GM12878 (cell line): ENCODE data around the gene DCP1B. TPM values are rescaled to one million over a fixed set of nuclear protein-coding genes. Genes with fewer than 3 reads are reported as not detected.

Source experiments
- ATAC-seq: fragments of 200-7000 bp; cut with Tn5 transposase; 3 replicates; pipeline ENCODE4 v1.9.1; 2020; ENCODE audit warnings: mild to moderate bottlenecking, moderate library complexity
- BruUV-seq: library from RNA; stranded (reverse); fragments of 400-500 nt; replicated peaks from 2 replicates; lab custom pipeline; 2021; lab: Mats Ljungman, UMichigan
- CTCF ChIA-PET: fragments of 300-600 bp; sonication (Branson Sonifier 250); formaldehyde crosslinking; extraction: SDS; loops from one replicate; lab custom pipeline; 2021; ENCODE audit warnings: inconsistent platforms; lab: Yijun Ruan, JAX
- POLR2A ChIA-PET: fragments of 350-600 bp; formaldehyde crosslinking; extraction: SDS; loops from one replicate; lab custom pipeline; 2021; ENCODE audit warnings: inconsistent platforms; lab: Charles Lee
- RAD21 ChIA-PET: fragments of 300-600 bp; sonication (Branson Sonifier 250); formaldehyde crosslinking; loops from one replicate; lab custom pipeline; 2023; ENCODE audit warnings: antibody characterized with exemption; ENCODE audit not compliant: unreplicated experiment; lab: Charles Lee
- SMC1A ChIA-PET: fragments of 300-600 bp; sonication (Branson Sonifier 250); formaldehyde crosslinking; loops from one replicate; lab custom pipeline; 2023; ENCODE audit not compliant: unreplicated experiment, uncharacterized antibody; lab: Charles Lee
- DNase-seq: peaks from one replicate; pipeline ENCODE4 v3.0.0-alpha.2; 2011; ENCODE audit warnings: low read depth, low spot score
- FAIRE-seq: peaks from 3 replicates; lab custom pipeline; 2011; peaks lifted over from hg19 to GRCh38; lab: Jason Lieb, UNC
- H2AFZ ChIP-seq: 2 replicates; pipeline ENCODE4 v1.6.0; 2011; ENCODE audit warnings: low read depth, low read length, control low read depth; ENCODE audit not compliant: control insufficient read depth
- H3K27ac ChIP-seq: 2 replicates; pipeline ENCODE4 v1.5.1; 2011; ENCODE audit warnings: control low read depth; ENCODE audit not compliant: control insufficient read depth, insufficient read depth
- H3K27me3 ChIP-seq, 2 experiments: replicated peaks in 1 of 2; 2 replicates each; pipeline versions ENCODE4 v1.6.0 to v1.6.1; 2011; ENCODE audit warnings: low read length in 1 of 2; ENCODE audit not compliant: control insufficient read depth in 2 of 2, insufficient read depth in 2 of 2
- H3K36me3 ChIP-seq, 2 experiments: 2 replicates each; pipeline ENCODE4 v1.5.1; 2011; ENCODE audit warnings: low read length in 1 of 2; ENCODE audit not compliant: control insufficient read depth in 2 of 2, insufficient read depth in 2 of 2
- H3K4me1 ChIP-seq: 2 replicates; pipeline ENCODE4 v1.6.1; 2011; ENCODE audit warnings: mild to moderate bottlenecking, low read length, moderate library complexity, mixed read lengths; ENCODE audit not compliant: control insufficient read depth, insufficient read depth
- H3K4me2 ChIP-seq: 2 replicates; pipeline ENCODE4 v1.6.0; 2011; ENCODE audit warnings: control low read depth; ENCODE audit not compliant: control insufficient read depth, insufficient read depth
- H3K4me3 ChIP-seq: fragments of 200-600 bp; sonication (generic); 2 replicates; pipeline ENCODE4 v1.5.1; 2016
- H3K79me2 ChIP-seq: 2 replicates; pipeline ENCODE4 v1.6.0; 2011; ENCODE audit warnings: low read length; ENCODE audit not compliant: control insufficient read depth, insufficient read depth
- H3K9ac ChIP-seq: 2 replicates; pipeline ENCODE4 v1.8.0; 2011; ENCODE audit warnings: low read length, control low read depth, mixed read lengths; ENCODE audit not compliant: control insufficient read depth, insufficient read depth
- H3K9me3 ChIP-seq: replicated peaks from 3 replicates; pipeline ENCODE4 v1.5.1; 2011; ENCODE audit warnings: mild to moderate bottlenecking, low read length; ENCODE audit not compliant: control insufficient read depth, insufficient read depth
- H4K20me1 ChIP-seq: 2 replicates; pipeline ENCODE4 v1.6.0; 2011; ENCODE audit not compliant: control insufficient read depth, insufficient read depth
- ATF7 ChIP-seq: fragments of 450-650 bp; IDR thresholded peaks from 2 replicates; pipeline ENCODE4 v1.6.1; 2016; ENCODE audit warnings: low read depth, mild to moderate bottlenecking
- CBX5 ChIP-seq: sonication (generic); IDR thresholded peaks from 2 replicates; pipeline ENCODE4 v1.6.1; 2016; ENCODE audit warnings: low read depth, moderate library complexity, mild to moderate bottlenecking, inconsistent platforms
- FOS ChIP-seq: IDR thresholded peaks from 3 replicates; pipeline ENCODE4 v1.6.1; 2011; ENCODE audit warnings: borderline replicate concordance; ENCODE audit not compliant: insufficient read length; ENCODE audit errors: extremely low read depth
- HDAC2 ChIP-seq: fragments of 200-600 bp; sonication (generic); IDR thresholded peaks from 2 replicates; pipeline ENCODE4 v1.6.1; 2017
- IKZF2 ChIP-seq, 2 experiments: fragments of 450-650 bp; IDR thresholded peaks; 2 replicates each; pipeline ENCODE4 v1.6.1; 2017; ENCODE audit warnings: mild to moderate bottlenecking in 2 of 2, moderate library complexity in 2 of 2
- LARP7 ChIP-seq: fragments of 450-650 bp; IDR thresholded peaks from 2 replicates; pipeline ENCODE4 v1.6.1; 2017; ENCODE audit warnings: mild to moderate bottlenecking
- MYC ChIP-seq: IDR thresholded peaks from 2 replicates; pipeline ENCODE4 v1.6.1; 2011; ENCODE audit warnings: mild to moderate bottlenecking, low read length, moderate library complexity, inconsistent platforms; ENCODE audit not compliant: insufficient read depth, insufficient replicate concordance, insufficient read length, severe bottlenecking
- NBN ChIP-seq: fragments of 450-650 bp; IDR thresholded peaks from 2 replicates; pipeline ENCODE4 v1.6.1; 2016
- NKRF ChIP-seq: fragments of 450-650 bp; conservative IDR thresholded peaks from 2 replicates; pipeline ENCODE4 v1.6.1; 2017; ENCODE audit warnings: mild to moderate bottlenecking, moderate library complexity
- POLR2AphosphoS5 ChIP-seq: IDR thresholded peaks from 2 replicates; pipeline ENCODE4 v1.6.1; 2011; ENCODE audit warnings: mild to moderate bottlenecking, low read length, inconsistent platforms
- STAT3 ChIP-seq: IDR thresholded peaks from 2 replicates; pipeline ENCODE4 v1.6.1; 2011; ENCODE audit warnings: low read depth, low read length, improper control_type of control experiment
- ZNF274 ChIP-seq: IDR thresholded peaks from one replicate; pipeline ENCODE4 v1.8.0; 2011; ENCODE audit not compliant: insufficient read length, insufficient read depth
- WGBS: methylation state at CpG from one replicate; pipeline ENCODE4 v1.1.6; 2016; ENCODE audit warnings: low lambda C conversion rate; ENCODE audit not compliant: insufficient replicate concordance, insufficient coverage; ENCODE audit errors: missing lambda C conversion rate; 5-methylcytosine and 5-hydroxymethylcytosine counted together
- in situ Hi-C: fragments of 300-500 bp; cut with MboI; formaldehyde crosslinking; loops from 9 replicates; pipeline ENCODE4 v1.14.3; 2018; ENCODE audit warnings: mixed read lengths
- intact Hi-C: fragments of 100-400 bp; cut with micrococcal nuclease; formaldehyde crosslinking; loops from one replicate; pipeline ENCODE4 v1.14.2; 2022; ENCODE audit not compliant: unreplicated experiment
- polyA plus RNA-seq, 11 experiments: library from polyadenylated mRNA; depleted of rRNA in 4 of 11; unstranded in 6 of 11; stranded (reverse) in 5 of 11; fragments of >200 nt; fragmentation: Nextera tagmentation in 4 of 11; fragmentation: Illumina TruSeq in 1 of 11; extraction: Ambion mirVana in 4 of 11; extraction: Trizol in 1 of 11; gene quantifications; 1 replicate in 1 of 11; 2 replicates in 10 of 11; pipeline versions ENCODE4 v1.2.1 to v1.2.3, GENCODE V29; 2011 to 2016; ENCODE audit warnings: inconsistent platforms in 2 of 11, missing spikeins in 2 of 11, low read depth in 1 of 11
- total RNA-seq, 4 experiments: library from RNA; depleted of rRNA in 3 of 4; stranded (reverse); fragments of >200 nt in 3 of 4; fragmentation: Illumina TruSeq in 1 of 4; extraction: Trizol in 1 of 4; gene quantifications; 2 replicates each; pipeline versions ENCODE4 v1.2.1 to v1.2.3, GENCODE V29; 2013 to 2021

Gene DCP1B
- total and polyA plus RNA-seq, 10 of the 15 experiments (the other 5 are each of a cell fraction or from before 2014, with no cell fraction given): 1.3 to 23.4 (median 15.3) TPM

- no peak for TF ChIP-seq NBN
- TF ChIP-seq IKZF2 (IDR thresholded peaks at IDR 0.05): no peak
- TF ChIP-seq MYC: no peak
- no peak for TF ChIP-seq HDAC2
- no peak for TF ChIP-seq POLR2AphosphoS5
- TF ChIP-seq NKRF: no peak
- no peak for TF ChIP-seq LARP7
- TF ChIP-seq ZNF274: no peak
- no peak for TF ChIP-seq STAT3
- TF ChIP-seq CBX5: no peak
- TF ChIP-seq ATF7: no peak
- TF ChIP-seq FOS: no peak
- H3K27ac ChIP-seq: no peak overlapping the region
- no peak overlapping the region for H2AFZ ChIP-seq
- no peaks in the 10 kb centered on the region for H3K36me3 ChIP-seq
- intact Hi-C loops: no loop called here
- H3K4me2 ChIP-seq: no peak overlapping the region
- DNase-seq (no peak), FAIRE-seq (no peak), ATAC-seq (no peak)
- no peaks in the 10 kb centered on the region for H3K79me2 ChIP-seq
- ChIA-PET CTCF (interaction anchor here (0.9 to 3.4 kb wide), 5 partner anchors 14 to 227 kb away, joined by 3 to 12 read pairs (median 5); no protein-coding TSS in a partner anchor), SMC1A (interaction anchor here (1.2 to 1.9 kb wide), 5 partner anchors 9 to 79 kb away, joined by 3 to 8 read pairs (median 4); partner anchors contain the start of gene DCP1B), POLR2A (no interaction called here), RAD21 (interaction anchor here (0.6 to 2.4 kb wide), 2 partner anchors 14 to 219 kb away, joined by 3 to 12 read pairs; partner anchors contain the start of gene DCP1B)
- BruUV-seq: no TSS peak
- H3K9ac ChIP-seq: no peak overlapping the region
- no peaks in the 10 kb centered on the region; the same call in 1 of the 2 replicates for H3K4me1 ChIP-seq
- no peaks in the 10 kb centered on the region for H4K20me1 ChIP-seq
- 36% methylated on average over 2 of the region's 2 CpGs for WGBS
- no peaks in the 10 kb centered on the region; a peak in 2 of 4 replicates for H3K27me3 ChIP-seq
- no peak overlapping the region for H3K4me3 ChIP-seq
- in situ Hi-C loops: no loop called here
- H3K9me3 ChIP-seq: no peaks in the 10 kb centered on the region; the same call in 2 of the 3 replicates
Observed at GRCh38 chr12:2019126-2019525, 14.9 kb upstream of the DCP1B start.
